Measurements from ENCODE around the gene APOA1.

DNA sequence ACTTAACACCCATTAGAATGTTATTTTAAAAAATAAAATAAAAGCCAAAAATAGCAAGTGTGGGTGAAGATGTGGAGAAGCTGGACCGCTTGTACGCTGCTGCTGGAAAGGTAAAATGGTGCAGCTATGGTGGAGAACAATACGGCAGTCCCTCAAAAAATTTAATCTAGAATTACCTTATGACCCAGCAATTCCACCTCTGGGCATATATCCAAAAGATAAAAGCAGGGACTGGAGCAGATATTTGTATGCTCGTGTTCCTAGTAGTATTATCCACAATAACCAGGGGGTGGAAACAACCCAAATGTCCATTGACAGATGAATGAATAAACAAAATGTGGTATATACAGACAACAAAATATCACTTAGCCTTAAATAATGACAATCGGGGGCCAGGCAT lies 39.6 kb downstream of the APOA1 start:
- TF ChIP-seq, protein P1, sequence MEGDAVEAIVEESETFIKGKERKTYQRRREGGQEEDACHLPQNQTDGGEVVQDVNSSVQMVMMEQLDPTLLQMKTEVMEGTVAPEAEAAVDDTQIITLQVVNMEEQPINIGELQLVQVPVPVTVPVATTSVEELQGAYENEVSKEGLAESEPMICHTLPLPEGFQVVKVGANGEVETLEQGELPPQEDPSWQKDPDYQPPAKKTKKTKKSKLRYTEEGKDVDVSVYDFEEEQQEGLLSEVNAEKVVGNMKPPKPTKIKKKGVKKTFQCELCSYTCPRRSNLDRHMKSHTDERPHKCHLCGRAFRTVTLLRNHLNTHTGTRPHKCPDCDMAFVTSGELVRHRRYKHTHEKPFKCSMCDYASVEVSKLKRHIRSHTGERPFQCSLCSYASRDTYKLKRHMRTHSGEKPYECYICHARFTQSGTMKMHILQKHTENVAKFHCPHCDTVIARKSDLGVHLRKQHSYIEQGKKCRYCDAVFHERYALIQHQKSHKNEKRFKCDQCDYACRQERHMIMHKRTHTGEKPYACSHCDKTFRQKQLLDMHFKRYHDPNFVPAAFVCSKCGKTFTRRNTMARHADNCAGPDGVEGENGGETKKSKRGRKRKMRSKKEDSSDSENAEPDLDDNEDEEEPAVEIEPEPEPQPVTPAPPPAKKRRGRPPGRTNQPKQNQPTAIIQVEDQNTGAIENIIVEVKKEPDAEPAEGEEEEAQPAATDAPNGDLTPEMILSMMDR (conservative IDR thresholded peaks at IDR 0.05) = no peak
- TF ChIP-seq EZH2 (IDR thresholded peaks at IDR 0.05; ENCODE audit: low read depth) = no peak

Data from PC-9 (cell line).